ENCODE data around the gene MKS1.

- TF ChIP-seq EZH2 (IDR thresholded peaks at IDR 0.05; ENCODE audit: low read length, unreplicated experiment) (no peak), CTCF (conservative IDR thresholded peaks at IDR 0.05; ENCODE audit: low read depth, low read length) (no peak)
Observed at GRCh38 chr17:58268326-58268725, 49.3 kb upstream of the MKS1 start.
